BJ (cell line): ENCODE measurements around the gene EFCAB12. TPM values are rescaled to one million over a fixed set of nuclear protein-coding genes. Genes with fewer than 3 reads are reported as not detected.

Source experiments
- CTCF ChIA-PET: fragments of 350-600 bp; formaldehyde crosslinking; extraction: SDS; loops from one replicate; lab custom pipeline; 2021; ENCODE audit warnings: antibody characterized with exemption, inconsistent platforms; lab: Yijun Ruan, JAX
- POLR2A ChIA-PET: fragments of 300-600 bp; sonication (Branson Sonifier 250); formaldehyde crosslinking; extraction: SDS; loops from one replicate; lab custom pipeline; 2021; ENCODE audit warnings: antibody characterized with exemption; lab: Charles Lee
- DNase-seq: peaks from one replicate; pipeline ENCODE4 v3.0.0-alpha.2; 2011; ENCODE audit warnings: low read depth
- H3K27me3 ChIP-seq: 2 replicates; pipeline ENCODE4 v1.6.0; 2011; ENCODE audit warnings: low read length; ENCODE audit not compliant: control insufficient read depth, insufficient read depth
- H3K36me3 ChIP-seq: 2 replicates; pipeline ENCODE4 v1.5.1; 2011; ENCODE audit warnings: low read length; ENCODE audit not compliant: control insufficient read depth, insufficient read depth
- H3K4me3 ChIP-seq: 2 replicates; pipeline ENCODE4 v1.5.1; 2011; ENCODE audit warnings: low read depth, mild to moderate bottlenecking, control low read depth, low read length
- polyA plus RNA-seq: library from polyadenylated mRNA; depleted of rRNA; stranded (reverse); fragments of >200 nt; gene quantifications from 2 replicates; pipeline ENCODE4 v1.2.3, GENCODE V29; 2011
- TF ChIP-seq, protein P1 (sequence below): IDR thresholded peaks from 2 replicates; pipeline ENCODE4 v1.5.1; 2011; ENCODE audit warnings: low read depth, mild to moderate bottlenecking, control low read depth, inconsistent platforms, low read length, moderate library complexity; ENCODE audit not compliant: insufficient read depth

The EFCAB12 gene
- polyA plus RNA-seq, 1 experiment = 0.02 TPM

DNA sequence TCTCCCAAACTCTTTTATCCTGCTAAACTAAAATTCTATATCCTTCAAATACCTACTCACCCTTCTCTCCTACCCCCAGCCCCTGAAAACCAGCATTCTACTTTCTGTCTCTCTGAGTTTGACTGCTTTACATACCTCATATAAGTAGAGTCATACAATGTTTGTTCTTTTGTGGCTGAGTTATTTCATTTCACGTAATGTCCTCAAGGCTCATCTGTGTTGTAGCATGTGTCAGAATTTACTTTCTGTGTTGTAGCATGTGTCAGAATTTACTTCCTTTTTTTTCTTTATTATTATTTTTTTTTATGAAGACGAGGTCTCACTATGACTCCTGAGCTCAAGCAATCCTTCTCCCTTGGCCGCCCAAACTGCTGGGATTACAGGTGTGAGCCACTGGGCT is 31.7 kb upstream of the EFCAB12 start:
- TF ChIP-seq, protein P1, sequence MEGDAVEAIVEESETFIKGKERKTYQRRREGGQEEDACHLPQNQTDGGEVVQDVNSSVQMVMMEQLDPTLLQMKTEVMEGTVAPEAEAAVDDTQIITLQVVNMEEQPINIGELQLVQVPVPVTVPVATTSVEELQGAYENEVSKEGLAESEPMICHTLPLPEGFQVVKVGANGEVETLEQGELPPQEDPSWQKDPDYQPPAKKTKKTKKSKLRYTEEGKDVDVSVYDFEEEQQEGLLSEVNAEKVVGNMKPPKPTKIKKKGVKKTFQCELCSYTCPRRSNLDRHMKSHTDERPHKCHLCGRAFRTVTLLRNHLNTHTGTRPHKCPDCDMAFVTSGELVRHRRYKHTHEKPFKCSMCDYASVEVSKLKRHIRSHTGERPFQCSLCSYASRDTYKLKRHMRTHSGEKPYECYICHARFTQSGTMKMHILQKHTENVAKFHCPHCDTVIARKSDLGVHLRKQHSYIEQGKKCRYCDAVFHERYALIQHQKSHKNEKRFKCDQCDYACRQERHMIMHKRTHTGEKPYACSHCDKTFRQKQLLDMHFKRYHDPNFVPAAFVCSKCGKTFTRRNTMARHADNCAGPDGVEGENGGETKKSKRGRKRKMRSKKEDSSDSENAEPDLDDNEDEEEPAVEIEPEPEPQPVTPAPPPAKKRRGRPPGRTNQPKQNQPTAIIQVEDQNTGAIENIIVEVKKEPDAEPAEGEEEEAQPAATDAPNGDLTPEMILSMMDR = no peak
- DNase-seq = no peak
- H3K4me3 ChIP-seq = no peak overlapping the region
- CTCF ChIA-PET = no interaction called here
- H3K36me3 ChIP-seq = peaks cover 2% of the 10 kb centered on the region
- no peaks in the 10 kb centered on the region for H3K27me3 ChIP-seq
- POLR2A ChIA-PET = no interaction called here

DNA sequence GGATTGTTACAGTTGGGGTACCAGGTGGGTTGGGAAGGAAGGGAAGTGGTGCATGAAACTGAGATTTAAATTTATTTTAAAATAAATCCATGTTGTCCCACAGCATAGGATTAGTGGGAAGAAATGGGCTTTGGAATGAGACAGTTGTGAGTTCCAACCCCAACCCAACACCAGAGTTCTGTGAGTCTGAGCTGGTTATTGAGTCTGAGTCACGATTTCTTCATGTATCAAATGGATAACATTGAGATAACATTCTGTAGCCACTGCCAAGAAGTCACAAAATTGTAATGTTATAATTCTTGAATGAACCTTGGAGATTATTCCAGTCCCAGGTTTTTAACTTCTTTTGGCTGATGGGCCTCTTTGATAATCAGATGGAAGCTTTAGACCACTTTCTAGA is 25.3 kb upstream of the EFCAB12 start:
- TF ChIP-seq, protein P1 = no peak
- no peak for DNase-seq
- ChIA-PET CTCF (no interaction called here), POLR2A (no interaction called here)
- Histone ChIP-seq H3K4me3 (no peak overlapping the region), H3K36me3 (peaks cover 5% of the 10 kb centered on the region; the same call in 1 of the 2 replicates), H3K27me3 (no peaks in the 10 kb centered on the region)

DNA sequence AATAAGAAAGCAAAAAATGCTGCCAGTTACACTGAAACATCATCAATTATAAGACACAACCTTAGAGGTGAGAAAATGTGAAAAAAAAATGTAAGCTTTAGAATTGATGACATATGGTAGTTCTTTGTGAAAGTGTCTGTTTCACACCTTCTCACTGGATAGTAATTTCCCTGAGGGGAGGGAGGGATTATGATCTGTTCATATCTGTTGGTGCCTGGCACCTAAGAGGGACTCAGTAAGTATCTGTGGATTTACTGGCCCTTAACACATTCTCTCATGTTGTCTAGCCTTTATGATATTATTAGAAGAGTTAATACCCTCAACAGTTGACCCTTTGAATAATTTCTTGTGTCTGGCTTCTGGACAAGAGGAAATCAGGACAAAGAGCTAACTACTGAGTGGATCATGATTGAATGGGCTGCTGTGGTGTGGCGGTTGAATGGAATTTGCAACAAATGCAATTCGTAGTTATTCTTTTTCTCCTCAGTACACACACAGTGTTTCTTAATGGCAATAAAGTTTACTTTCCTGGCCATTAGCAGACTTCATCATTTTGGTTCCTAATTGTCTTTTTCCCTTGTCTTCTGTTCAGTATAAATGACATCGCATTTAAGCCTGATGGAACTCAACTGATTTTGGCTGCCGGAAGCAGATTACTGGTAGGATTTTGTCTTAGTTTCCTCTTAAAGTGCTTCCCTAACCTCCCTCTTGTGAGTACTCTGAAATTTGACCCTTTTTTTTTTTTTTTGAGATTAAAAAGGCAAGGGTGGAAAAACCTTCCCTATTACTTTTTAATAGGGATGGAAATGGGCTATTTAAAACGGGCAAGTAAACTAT is 21.1 kb upstream of the EFCAB12 start:
- H3K36me3 ChIP-seq = peaks cover 5% of the 10 kb centered on the region; the same call in 1 of the 2 replicates
- DNase-seq = no peak
- no peaks in the 10 kb centered on the region for H3K27me3 ChIP-seq
- TF ChIP-seq, protein P1 = no peak
- H3K4me3 ChIP-seq = no peak overlapping the region
- POLR2A ChIA-PET = no interaction called here
- CTCF ChIA-PET = no interaction called here

DNA sequence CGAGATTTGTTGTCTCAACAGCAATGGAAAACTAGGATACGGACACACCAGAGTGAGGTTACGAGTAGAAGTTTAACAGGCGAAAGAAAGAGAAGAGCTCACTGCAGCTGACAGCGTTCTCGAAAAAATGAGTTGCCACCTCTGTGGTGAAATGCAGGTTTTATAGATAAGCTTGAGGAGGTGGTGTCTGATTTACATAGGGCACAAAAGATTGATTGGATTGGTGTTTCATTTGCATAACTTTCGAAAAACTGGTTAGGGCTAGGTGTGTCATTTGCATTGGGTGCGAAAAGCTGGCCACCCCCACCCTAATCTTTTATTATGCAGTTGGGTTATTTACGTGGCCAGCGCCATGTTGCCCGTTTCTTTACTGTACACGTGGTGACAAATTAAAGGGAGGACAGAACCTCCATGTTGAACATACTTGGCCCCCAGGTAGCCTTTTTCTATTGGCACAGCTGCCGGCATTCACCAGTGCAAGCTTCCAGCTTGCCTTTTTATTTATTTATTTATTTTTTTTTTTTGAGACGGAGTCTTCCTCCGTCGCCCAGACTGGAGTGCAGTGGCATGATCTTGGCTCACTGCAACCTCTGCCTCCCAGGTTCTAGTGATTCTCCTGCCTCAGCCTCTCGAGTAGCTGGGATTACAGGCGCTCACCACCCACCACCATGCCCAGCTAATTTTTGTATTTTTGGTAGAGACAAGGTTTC is 19.9 kb upstream of the EFCAB12 start:
- no peak for DNase-seq
- peaks cover 5% of the 10 kb centered on the region; the same call in 1 of the 2 replicates for H3K36me3 ChIP-seq
- CTCF ChIA-PET = no interaction called here
- no peaks in the 10 kb centered on the region for H3K27me3 ChIP-seq
- no peak overlapping the region for H3K4me3 ChIP-seq
- TF ChIP-seq, protein P1 = no peak
- POLR2A ChIA-PET = no interaction called here

DNA sequence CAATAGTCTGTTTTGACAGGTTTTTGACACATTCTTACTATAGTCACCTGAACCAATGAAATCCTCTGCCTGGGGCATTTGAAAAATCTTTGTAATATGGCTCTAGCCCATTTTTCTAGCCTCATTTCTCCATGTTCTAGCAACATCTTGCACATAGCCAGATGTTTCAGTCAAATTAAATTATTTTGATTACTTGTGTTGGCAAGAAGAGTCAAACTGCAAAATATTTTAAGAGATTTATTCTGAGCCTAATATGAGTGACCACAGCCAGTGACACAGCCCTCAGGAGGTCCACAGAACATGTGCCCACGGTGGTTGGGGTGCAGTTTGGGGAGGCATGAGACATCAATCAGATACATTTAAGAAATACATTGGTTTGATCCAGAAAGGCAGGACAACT is 18.5 kb upstream of the EFCAB12 start:
- ChIA-PET POLR2A (no interaction called here), CTCF (no interaction called here)
- TF ChIP-seq, protein P1 = no peak
- no peaks in the 10 kb centered on the region for H3K27me3 ChIP-seq
- H3K36me3 ChIP-seq = peaks cover 1% of the 10 kb centered on the region; the same call in 1 of the 2 replicates
- H3K4me3 ChIP-seq = no peak overlapping the region
- DNase-seq = no peak
